Common myeloid progenitor, CD34-positive (primary cell): Measurements from ENCODE around the gene POU6F2.
A peak's percentile ranks its signal among the peaks of the same experiment; 100 is the strongest.

Source experiments
- CTCF ChIA-PET: fragments of 350-600 bp; sonication (Branson Sonifier 250); formaldehyde crosslinking; loops from one replicate; lab custom pipeline; 2021; ENCODE audit warnings: antibody characterized with exemption; lab: Charles Lee
- POLR2A ChIA-PET: fragments of 350-600 bp; sonication (Branson Sonifier 250); formaldehyde crosslinking; loops from one replicate; lab custom pipeline; 2021; ENCODE audit warnings: antibody characterized with exemption; lab: Charles Lee
- DNase-seq, 3 donors: peaks; one replicate each; pipeline versions ENCODE4 v3.0.0 to v3.0.0-alpha.2; 2013
- H3K27ac ChIP-seq, 2 experiments: 1 replicate in 1 of 2; 2 replicates in 1 of 2; pipeline ENCODE4 v1.7.0; 2013; ENCODE audit warnings: inconsistent platforms in 2 of 2, low read length in 2 of 2, mild to moderate bottlenecking in 2 of 2, low read depth in 1 of 2, moderate library complexity in 1 of 2; ENCODE audit not compliant: severe bottlenecking in 2 of 2, insufficient read depth in 1 of 2, poor library complexity in 1 of 2
- H3K27me3 ChIP-seq, 5 experiments: replicated peaks in 2 of 5; 1 replicate in 3 of 5; 2 replicates in 2 of 5; pipeline versions ENCODE4 v1.6.1 to v1.7.0; 2013; ENCODE audit warnings: low read length in 4 of 5, mild to moderate bottlenecking in 2 of 5, moderate library complexity in 2 of 5, inconsistent platforms in 1 of 5; ENCODE audit not compliant: insufficient read depth in 5 of 5, control insufficient read depth in 4 of 5
- H3K36me3 ChIP-seq, 4 experiments: 1 replicate in 2 of 4; 2 replicates in 2 of 4; pipeline versions ENCODE4 v1.6.1 to v1.7.0; 2013; ENCODE audit warnings: low read length in 3 of 4, control low read depth in 1 of 4, mild to moderate bottlenecking in 1 of 4; ENCODE audit not compliant: control insufficient read depth in 4 of 4, insufficient read depth in 4 of 4
- H3K4me1 ChIP-seq, 4 experiments: 1 replicate in 3 of 4; 2 replicates in 1 of 4; pipeline versions ENCODE4 v1.6.1 to v1.7.1; 2013; ENCODE audit warnings: low read length in 3 of 4, mild to moderate bottlenecking in 3 of 4, control low read depth in 1 of 4, inconsistent platforms in 1 of 4, moderate library complexity in 1 of 4; ENCODE audit not compliant: control insufficient read depth in 4 of 4, insufficient read depth in 4 of 4; ENCODE audit errors: control extremely low read depth in 1 of 4
- H3K4me3 ChIP-seq, 7 experiments: 1 replicate in 4 of 7; 2 replicates in 3 of 7; pipeline versions ENCODE4 v1.5.1 to v1.7.0; 2013; ENCODE audit warnings: mild to moderate bottlenecking in 7 of 7, low read length in 6 of 7, moderate library complexity in 6 of 7, inconsistent platforms in 2 of 7, low read depth in 2 of 7, control low read depth in 1 of 7; ENCODE audit not compliant: insufficient read depth in 4 of 7, control insufficient read depth in 1 of 7; ENCODE audit errors: extremely low read depth in 1 of 7
- H3K9me3 ChIP-seq, 5 experiments: 1 replicate in 4 of 5; 2 replicates in 1 of 5; pipeline versions ENCODE4 v1.6.1 to v1.7.1; 2013; ENCODE audit warnings: low read length in 4 of 5, mild to moderate bottlenecking in 2 of 5, inconsistent platforms in 1 of 5, low read depth in 1 of 5, moderate library complexity in 1 of 5; ENCODE audit not compliant: control insufficient read depth in 4 of 5, insufficient read depth in 2 of 5; ENCODE audit errors: control extremely low read depth in 1 of 5
- WGBS: methylation state at CpG from one replicate; pipeline ENCODE4 v1.1.5; 2013; ENCODE audit not compliant: insufficient coverage; 5-methylcytosine and 5-hydroxymethylcytosine counted together

POU6F2 gene

DNA sequence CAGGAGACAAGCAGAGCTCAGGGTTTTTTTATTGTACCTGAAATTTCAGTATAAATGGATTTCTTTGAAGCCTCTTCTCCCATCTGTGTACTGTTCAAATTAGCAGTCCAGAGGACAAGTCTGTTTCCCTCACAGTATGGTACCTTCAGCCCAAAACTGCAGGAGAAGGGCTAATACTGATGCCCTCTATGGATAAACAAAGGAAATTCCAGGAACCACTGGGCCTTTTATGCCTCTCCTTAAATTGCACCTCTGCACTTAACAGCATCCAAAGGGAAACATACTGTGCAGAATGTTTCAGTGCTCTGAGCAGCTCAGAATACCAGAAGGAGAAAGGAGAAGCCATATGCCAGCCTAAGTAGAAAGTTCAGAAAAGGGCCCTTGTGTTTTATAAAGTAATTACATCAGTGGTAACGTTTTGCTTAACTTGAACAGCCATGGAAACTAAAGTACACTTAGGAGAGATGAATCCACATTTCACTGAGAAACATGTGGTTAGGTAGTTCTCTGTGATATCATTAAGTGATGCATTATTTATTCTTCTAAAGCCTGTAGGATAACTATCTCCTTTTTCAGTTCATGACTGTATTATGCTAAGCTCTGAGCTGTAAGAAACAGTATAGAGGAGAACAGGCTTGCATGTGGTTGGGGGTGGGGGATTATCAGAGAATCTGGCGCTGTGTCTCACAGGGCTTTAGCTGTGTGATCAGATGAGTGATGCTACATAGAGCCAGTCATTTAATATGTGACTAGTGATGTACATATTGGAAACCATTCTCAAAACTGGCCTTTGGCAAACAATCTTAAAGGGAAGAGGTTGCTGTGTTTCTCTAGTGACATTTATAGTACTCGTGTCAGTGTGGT lies 111.3 kb downstream of the POU6F2 start:
- no peaks in the 10 kb centered on the region for H3K36me3 ChIP-seq
- no peaks in the 10 kb centered on the region for H3K9me3 ChIP-seq
- POLR2A ChIA-PET: no interaction called here
- WGBS: 100% methylated on average over 2 of the region's 3 CpGs
- CTCF ChIA-PET: no interaction called here
- H3K4me1 ChIP-seq: peaks cover 0 to 6% (median 2%) of the 10 kb centered on the region in 4 experiments
- DNase-seq: no peak
- peaks cover 0 to 27% (median 4%) of the 10 kb centered on the region in 5 experiments for H3K27me3 ChIP-seq
- no peak overlapping the region for H3K27ac ChIP-seq
- no peak overlapping the region for H3K4me3 ChIP-seq

DNA sequence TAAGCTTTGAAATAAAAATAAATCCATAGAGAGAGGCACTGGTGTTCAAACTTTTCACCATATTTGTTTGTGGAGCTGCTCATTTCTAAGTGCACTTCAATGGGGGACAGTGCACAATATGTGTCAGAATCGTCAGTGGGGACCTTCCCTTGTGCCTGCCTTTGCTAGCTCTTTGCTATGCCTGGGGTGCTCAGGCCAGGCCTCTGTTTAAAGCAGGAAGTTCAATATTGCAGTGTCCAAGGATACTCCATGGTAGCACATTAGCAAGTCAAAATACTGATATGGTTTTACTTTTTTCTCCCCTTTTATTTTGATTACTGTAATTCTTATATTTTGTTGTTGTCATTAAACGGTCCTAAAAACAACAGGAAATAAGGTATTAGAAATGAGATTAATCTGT lies 113.4 kb downstream of the POU6F2 start:
- Histone ChIP-seq H3K4me1 (no peaks in the 10 kb centered on the region), H3K27ac (no peak overlapping the region), H3K9me3 (no peaks in the 10 kb centered on the region), H3K27me3 (peaks cover 0 to 7% (median 0%) of the 10 kb centered on the region in 5 experiments), H3K4me3 (no peak overlapping the region), H3K36me3 (no peaks in the 10 kb centered on the region)
- WGBS: 100% methylated on average over 1 of the region's 2 CpGs
- POLR2A ChIA-PET: no interaction called here
- CTCF ChIA-PET: no interaction called here
- no peak for DNase-seq

DNA sequence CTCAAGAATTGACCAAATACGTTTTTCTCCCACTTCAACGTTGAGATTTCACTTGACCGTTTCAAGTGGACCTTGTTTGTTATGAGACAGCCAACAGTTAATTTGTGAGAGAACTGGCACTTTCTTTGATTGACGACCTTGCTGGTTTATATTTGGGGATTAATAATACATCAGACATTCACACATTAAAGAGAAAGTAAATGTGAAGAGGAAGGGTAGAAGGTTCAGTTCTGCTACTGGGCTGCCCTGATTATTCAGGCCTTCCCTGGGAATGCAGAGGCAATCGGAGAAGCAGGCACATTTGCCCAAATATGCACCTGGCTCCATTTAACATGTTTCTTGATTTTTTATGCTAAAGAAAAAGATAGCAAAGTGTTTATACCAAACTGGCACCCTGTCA lies 114.1 kb downstream of the POU6F2 start:
- ChIA-PET POLR2A (no interaction called here), CTCF (interaction anchor here (1.4 kb wide), 1 partner anchor 10 kb away, joined by 4 read pairs; no protein-coding TSS in a partner anchor)
- Histone ChIP-seq H3K27ac (no peak overlapping the region), H3K4me3 (no peak overlapping the region), H3K4me1 (no peaks in the 10 kb centered on the region), H3K9me3 (no peaks in the 10 kb centered on the region), H3K27me3 (peaks cover 0 to under 1% (median 0%) of the 10 kb centered on the region in 5 experiments), H3K36me3 (no peaks in the 10 kb centered on the region)
- no CpG with 5 or more reads among the region's 5 CpGs for WGBS
- DNase-seq: no peak

DNA sequence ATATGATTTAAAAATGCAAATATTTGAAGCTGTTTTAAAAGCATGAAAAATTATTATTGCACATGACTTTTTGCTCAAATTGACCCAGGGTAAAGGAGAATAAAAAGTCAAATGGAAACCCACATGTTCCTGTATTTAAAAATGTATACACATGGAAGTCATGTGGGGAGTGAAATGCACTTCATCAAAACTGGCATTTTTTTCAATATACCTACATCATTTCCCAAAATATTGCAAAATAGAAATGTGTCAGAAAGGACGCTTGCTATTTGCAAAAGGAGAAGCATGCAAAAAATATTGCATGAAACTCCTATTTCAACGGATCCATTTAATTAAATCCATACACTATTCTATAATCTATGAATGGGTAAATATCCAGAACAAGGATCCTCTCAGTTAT lies 117.0 kb downstream of the POU6F2 start:
- H3K9me3 ChIP-seq: no peaks in the 10 kb centered on the region
- H3K27me3 ChIP-seq: no peaks in the 10 kb centered on the region
- WGBS: no CpG with 5 or more reads among the region's 2 CpGs
- POLR2A ChIA-PET: no interaction called here
- DNase-seq: no peak
- no peak overlapping the region for H3K4me3 ChIP-seq
- no peaks in the 10 kb centered on the region for H3K36me3 ChIP-seq
- H3K27ac ChIP-seq: no peak overlapping the region
- H3K4me1 ChIP-seq: no peaks in the 10 kb centered on the region
- CTCF ChIA-PET: interaction anchor here (0.7 kb wide), 1 partner anchor 288 kb away, joined by 3 read pairs; no protein-coding TSS in a partner anchor

DNA sequence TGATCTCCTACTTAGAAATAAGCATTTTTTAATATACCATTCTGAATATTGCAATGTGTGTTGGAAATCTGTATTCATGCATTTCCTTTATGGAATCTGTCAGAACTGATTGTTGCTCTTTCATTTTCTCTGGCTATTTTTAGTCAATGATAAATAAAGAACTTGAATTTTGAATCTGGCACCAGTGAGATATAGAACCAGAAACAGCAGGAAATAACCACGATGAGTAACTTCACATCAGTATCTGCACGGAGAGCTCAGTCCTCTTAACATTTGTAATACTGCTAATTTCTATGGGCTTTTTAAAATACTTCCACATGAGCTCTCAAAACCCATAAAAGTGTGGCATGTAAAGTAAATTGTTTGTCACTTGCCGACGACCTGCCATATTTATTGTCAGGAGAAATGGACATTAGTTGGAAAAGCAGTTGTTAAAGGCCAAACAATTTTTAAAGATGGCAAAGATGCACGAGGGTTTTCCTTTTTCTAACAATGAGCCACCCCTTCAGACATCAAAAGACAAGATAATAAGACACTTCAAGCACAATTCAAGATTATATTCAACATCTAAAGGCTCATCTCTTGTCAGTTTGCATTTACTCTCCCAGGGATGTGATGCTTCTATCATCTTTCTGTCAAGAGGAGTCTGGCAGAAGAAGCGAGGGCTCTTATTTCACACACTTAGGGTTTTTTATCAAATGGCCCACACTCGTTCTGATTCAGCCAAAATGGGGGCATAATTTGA lies 118.3 kb downstream of the POU6F2 start:
- ChIA-PET POLR2A (no interaction called here), CTCF (no interaction called here)
- H3K4me1 ChIP-seq: no peaks in the 10 kb centered on the region
- no peak overlapping the region for H3K4me3 ChIP-seq
- H3K27ac ChIP-seq: no peak overlapping the region
- no peaks in the 10 kb centered on the region for H3K27me3 ChIP-seq
- 100% methylated on average over 1 of the region's 7 CpGs for whole genome bisulfite sequencing
- no peaks in the 10 kb centered on the region for H3K9me3 ChIP-seq
- DNase-seq: peak in 1 of 3 donors; percentile 13
- no peaks in the 10 kb centered on the region for H3K36me3 ChIP-seq

DNA sequence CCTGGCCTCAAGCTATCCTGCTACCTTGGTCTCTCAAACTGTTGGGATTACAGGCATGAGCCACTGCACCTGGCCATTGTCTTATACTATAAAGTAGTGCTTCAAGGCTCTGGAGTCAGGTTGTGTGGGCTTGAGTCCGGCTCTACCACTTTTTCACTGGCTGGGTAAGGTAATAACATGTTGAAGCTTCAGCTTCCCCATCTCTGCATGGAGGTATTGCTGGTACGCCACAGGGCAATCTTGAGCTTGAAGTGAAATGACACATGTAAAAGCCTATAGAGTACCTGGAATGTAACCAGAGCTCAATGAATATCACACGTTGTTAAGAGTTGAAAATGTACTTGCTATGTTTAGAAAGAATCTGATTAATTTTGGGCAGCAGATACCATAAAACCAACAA lies 120.8 kb downstream of the POU6F2 start:
- Histone ChIP-seq H3K4me1 (no peaks in the 10 kb centered on the region), H3K27me3 (no peaks in the 10 kb centered on the region), H3K9me3 (no peaks in the 10 kb centered on the region), H3K4me3 (no peak overlapping the region), H3K36me3 (no peaks in the 10 kb centered on the region), H3K27ac (no peak overlapping the region)
- POLR2A ChIA-PET: no interaction called here
- no peak for DNase-seq
- WGBS: 94% methylated on average over 2 of the region's 3 CpGs
- CTCF ChIA-PET: no interaction called here

DNA sequence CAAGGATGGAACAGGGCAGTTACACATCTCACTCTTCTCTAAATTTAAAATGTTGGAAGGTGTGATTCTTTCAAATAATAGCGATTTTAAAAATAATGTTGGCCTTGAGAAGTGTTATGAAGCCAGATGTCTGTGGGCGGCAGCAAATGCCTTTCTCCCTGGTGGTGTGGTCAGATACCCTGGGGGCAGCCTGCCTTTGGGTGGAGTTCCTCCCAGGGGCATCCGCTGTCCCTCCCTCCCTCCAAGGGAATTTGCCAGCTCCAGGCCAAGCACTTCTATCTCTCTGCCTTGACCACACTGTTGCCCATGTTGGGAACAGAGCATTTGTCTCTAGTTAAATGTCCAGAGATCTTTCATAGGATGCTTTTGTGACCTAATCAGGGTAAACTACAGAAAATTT lies 121.4 kb downstream of the POU6F2 start:
- H3K36me3 ChIP-seq: no peaks in the 10 kb centered on the region
- ChIA-PET CTCF (no interaction called here), POLR2A (no interaction called here)
- no peak for DNase-seq
- WGBS: 90% methylated on average over 2 of the region's 3 CpGs
- no peak overlapping the region for H3K4me3 ChIP-seq
- H3K27me3 ChIP-seq: no peaks in the 10 kb centered on the region
- H3K9me3 ChIP-seq: no peaks in the 10 kb centered on the region
- no peaks in the 10 kb centered on the region for H3K4me1 ChIP-seq
- H3K27ac ChIP-seq: no peak overlapping the region
